GM12865 (cell line): ENCODE results near the gene SLC15A3.

ENCODE experiments used
- DNase-seq: peaks from one replicate; pipeline ENCODE4 v3.0.0; 2010; ENCODE audit warnings: low read depth
- H3K4me3 ChIP-seq: 2 replicates; pipeline ENCODE4 v1.5.1; 2011; ENCODE audit warnings: mild to moderate bottlenecking, low read depth, low read length, control low read depth
- CTCF ChIP-seq: IDR thresholded peaks from 2 replicates; pipeline ENCODE4 v1.5.1; 2011; ENCODE audit warnings: low read length, control low read depth, low read depth, inconsistent platforms; ENCODE audit not compliant: insufficient read depth; ENCODE audit errors: missing control alignments

The SLC15A3 gene

GRCh38 chr11:60916669-60917206, 35.2 kb downstream of the SLC15A3 start:
- no peak for DNase-seq
- no peak for TF ChIP-seq CTCF
- H3K4me3 ChIP-seq: no peak overlapping the region

GRCh38 chr11:60915248-60915914, 36.6 kb downstream of the SLC15A3 start:
- peak; percentile 36 for TF ChIP-seq CTCF
- peak; percentile 89 for DNase-seq
- peak overlapping the region; percentile 91 for H3K4me3 ChIP-seq

- no peak for TF ChIP-seq CTCF
- DNase-seq: peak; percentile 44
- peak overlapping the region; percentile 91 for H3K4me3 ChIP-seq
These were observed 37.2 kb downstream of the SLC15A3 start for GRCh38 chr11:60914633-60915247.

GRCh38 chr11:60913793-60914632, 38.0 kb downstream of the SLC15A3 start, which contains the start of gene TMEM109:
TMEM109 (plus strand) TSS chr11:60914158; CDS start chr11:60919694, 5,536 bp downstream.
- peak within 1 kb of the TSS; percentile 91 for H3K4me3 ChIP-seq
- peak; percentile 94 for DNase-seq
- no peak for TF ChIP-seq CTCF

- no peak for TF ChIP-seq CTCF
- no peak overlapping the region for H3K4me3 ChIP-seq
- DNase-seq: no peak
These were observed 39.0 kb downstream of the SLC15A3 start for GRCh38 chr11:60912851-60913528.

- H3K4me3 ChIP-seq: no peak overlapping the region
- DNase-seq: no peak
- no peak for TF ChIP-seq CTCF
These were observed 39.6 kb downstream of the SLC15A3 start for GRCh38 chr11:60912223-60912850.
